ENCODE measurements around the gene SLC23A2.

- TF ChIP-seq, protein P1, sequence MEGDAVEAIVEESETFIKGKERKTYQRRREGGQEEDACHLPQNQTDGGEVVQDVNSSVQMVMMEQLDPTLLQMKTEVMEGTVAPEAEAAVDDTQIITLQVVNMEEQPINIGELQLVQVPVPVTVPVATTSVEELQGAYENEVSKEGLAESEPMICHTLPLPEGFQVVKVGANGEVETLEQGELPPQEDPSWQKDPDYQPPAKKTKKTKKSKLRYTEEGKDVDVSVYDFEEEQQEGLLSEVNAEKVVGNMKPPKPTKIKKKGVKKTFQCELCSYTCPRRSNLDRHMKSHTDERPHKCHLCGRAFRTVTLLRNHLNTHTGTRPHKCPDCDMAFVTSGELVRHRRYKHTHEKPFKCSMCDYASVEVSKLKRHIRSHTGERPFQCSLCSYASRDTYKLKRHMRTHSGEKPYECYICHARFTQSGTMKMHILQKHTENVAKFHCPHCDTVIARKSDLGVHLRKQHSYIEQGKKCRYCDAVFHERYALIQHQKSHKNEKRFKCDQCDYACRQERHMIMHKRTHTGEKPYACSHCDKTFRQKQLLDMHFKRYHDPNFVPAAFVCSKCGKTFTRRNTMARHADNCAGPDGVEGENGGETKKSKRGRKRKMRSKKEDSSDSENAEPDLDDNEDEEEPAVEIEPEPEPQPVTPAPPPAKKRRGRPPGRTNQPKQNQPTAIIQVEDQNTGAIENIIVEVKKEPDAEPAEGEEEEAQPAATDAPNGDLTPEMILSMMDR (IDR thresholded peaks at IDR 0.05): no peak
- TF ChIP-seq POLR2A (IDR thresholded peaks at IDR 0.05): no peak
These were observed 96.1 kb downstream of the SLC23A2 start for GRCh38 chr20:4905195-4905594.
